Gastroesophageal sphincter (tissue), 3 donors: Measurements from ENCODE around the gene MORN3.

Source experiments
- CTCF ChIP-seq, 4 experiments: fragments of 200-600 bp in 2 of 4; fragments of 450-650 bp in 2 of 4; sonication (generic) in 1 of 4; IDR thresholded peaks; one replicate each; pipeline ENCODE4 v1.5.1; 2017 to 2019; ENCODE audit warnings: antibody characterized with exemption in 4 of 4, mild to moderate bottlenecking in 2 of 4, moderate library complexity in 2 of 4
- EP300 ChIP-seq: sonication (generic); formaldehyde crosslinking; IDR thresholded peaks from one replicate; pipeline ENCODE4 v1.6.1; 2017; ENCODE audit warnings: antibody characterized with exemption, mild to moderate bottlenecking
- POLR2A ChIP-seq, 2 donors: fragments of 450-650 bp; IDR thresholded peaks; one replicate each; pipeline ENCODE4 v1.6.1; 2017; ENCODE audit warnings: antibody characterized with exemption in 2 of 2, mild to moderate bottlenecking in 2 of 2, moderate library complexity in 1 of 2
- POLR2AphosphoS5 ChIP-seq: sonication (generic); formaldehyde crosslinking; IDR thresholded peaks from one replicate; pipeline ENCODE4 v1.6.1; 2017; ENCODE audit warnings: antibody characterized with exemption

DNA sequence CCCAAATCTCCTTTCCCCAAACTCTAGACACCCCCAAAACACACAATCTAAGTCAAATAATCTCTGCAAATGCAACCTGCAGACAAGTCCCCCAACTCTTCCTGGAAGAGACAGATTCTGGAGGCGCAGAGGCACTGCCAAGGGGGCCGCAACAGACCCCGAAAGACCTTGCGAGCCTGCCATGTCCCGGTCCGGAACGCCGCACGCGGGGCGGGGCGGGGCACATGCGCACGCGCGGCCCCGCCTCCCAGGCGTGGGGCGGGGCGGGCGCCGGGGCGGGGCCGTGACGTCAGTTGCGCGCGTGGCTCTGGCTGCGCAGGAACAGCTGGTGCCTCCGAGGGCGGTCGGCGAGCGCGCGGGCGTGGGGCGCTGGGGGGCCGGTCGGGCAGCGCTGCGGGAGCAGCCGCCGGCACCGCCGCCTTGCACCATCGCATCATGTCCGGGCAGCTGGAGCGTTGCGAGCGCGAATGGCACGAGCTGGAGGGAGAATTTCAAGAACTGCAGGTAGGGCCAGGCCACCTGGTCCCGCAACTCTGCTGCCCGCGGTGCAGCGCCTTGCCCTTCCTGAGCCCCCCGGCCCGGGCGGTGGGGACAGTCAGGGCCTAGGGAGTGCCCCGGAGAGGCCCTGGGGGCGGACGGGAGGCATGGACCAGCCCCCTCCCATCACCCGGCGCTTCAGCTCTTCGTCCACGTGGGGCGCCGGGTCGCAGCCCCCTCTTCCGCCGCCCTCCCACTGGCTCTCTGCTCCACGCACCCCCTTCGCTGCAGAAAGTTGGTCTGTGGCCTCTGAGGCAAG lies 43.2 kb upstream of the MORN3 start, which contains the start of gene TMEM120B:
- peak in 1 of 4 experiments; percentile 25 for TF ChIP-seq CTCF (IDR thresholded peaks at IDR 0.05)
- peak; percentile 84 for TF ChIP-seq POLR2AphosphoS5
- TF ChIP-seq EP300: no peak
- TF ChIP-seq POLR2A (IDR thresholded peaks at IDR 0.05): peak; percentile 62 to 92
